Nephron (organoid): Measurements from ENCODE around the gene ACSF3.
"Not testable (repeated sequence)": the region's sequence is repeated elsewhere in the genome, so short reads cannot be mapped to it uniquely, and the experiment has no call there.

Experiments used
- H3K27ac Mint-ChIP-seq, 3 experiments: 2 replicates each; pipeline ENCODE4 v1.8.0; 2020; ENCODE audit warnings: mixed read lengths in 3 of 3, mild to moderate bottlenecking in 2 of 3, moderate library complexity in 1 of 3
- H3K27me3 Mint-ChIP-seq: 2 replicates; pipeline ENCODE4 v1.8.0; 2021; ENCODE audit warnings: low read depth, mild to moderate bottlenecking, moderate library complexity, mixed read lengths
- H3K36me3 Mint-ChIP-seq: 2 replicates; pipeline ENCODE4 v1.8.0; 2020; ENCODE audit warnings: low read depth, mixed read lengths
- H3K4me1 Mint-ChIP-seq: 2 replicates; pipeline ENCODE4 v1.8.0; 2020; ENCODE audit warnings: mixed read lengths
- H3K4me3 Mint-ChIP-seq, 3 experiments: 2 replicates each; pipeline ENCODE4 v1.8.0; 2020; ENCODE audit warnings: mild to moderate bottlenecking in 3 of 3, mixed read lengths in 3 of 3, moderate library complexity in 2 of 3
- H3K9me3 Mint-ChIP-seq: 2 replicates; pipeline ENCODE4 v1.8.0; 2020; ENCODE audit warnings: mixed read lengths
- TF ChIP-seq, protein P1 (sequence below), 3 experiments: fragments of 200-600 bp; sonication (generic); IDR thresholded peaks; one replicate each; pipeline ENCODE4 v1.5.0; 2021; ENCODE audit warnings: antibody characterized with exemption in 3 of 3; ENCODE audit not compliant: unreplicated experiment in 3 of 3

ACSF3 gene

DNA sequence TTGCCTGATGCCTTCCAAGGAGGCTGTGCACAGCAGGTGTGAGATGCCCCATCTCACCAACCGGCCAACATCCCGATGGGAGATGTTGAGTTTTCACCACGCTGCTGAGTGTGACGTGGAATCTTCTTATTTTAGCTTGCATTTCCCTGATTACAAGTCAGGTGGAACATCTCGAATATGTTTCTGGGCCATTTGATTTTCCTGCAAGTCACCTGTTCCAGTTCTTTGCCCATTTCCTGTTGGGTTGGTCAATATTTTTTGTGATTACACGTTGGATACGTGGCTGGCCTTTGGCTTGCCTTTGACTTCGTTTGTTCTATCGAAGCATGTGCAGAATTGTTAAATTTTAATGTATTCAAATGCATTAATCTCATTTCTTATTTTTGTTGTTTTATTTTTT is 69.6 kb downstream of the ACSF3 start:
- peaks cover 14% of the 10 kb centered on the region for H3K27me3 Mint-ChIP-seq
- no peak overlapping the region for H3K4me3 Mint-ChIP-seq
- no peak overlapping the region for H3K27ac Mint-ChIP-seq
- H3K4me1 Mint-ChIP-seq = peaks cover 6% of the 10 kb centered on the region
- no peaks in the 10 kb centered on the region for H3K9me3 Mint-ChIP-seq
- H3K36me3 Mint-ChIP-seq = no peaks in the 10 kb centered on the region
- TF ChIP-seq, protein P1, sequence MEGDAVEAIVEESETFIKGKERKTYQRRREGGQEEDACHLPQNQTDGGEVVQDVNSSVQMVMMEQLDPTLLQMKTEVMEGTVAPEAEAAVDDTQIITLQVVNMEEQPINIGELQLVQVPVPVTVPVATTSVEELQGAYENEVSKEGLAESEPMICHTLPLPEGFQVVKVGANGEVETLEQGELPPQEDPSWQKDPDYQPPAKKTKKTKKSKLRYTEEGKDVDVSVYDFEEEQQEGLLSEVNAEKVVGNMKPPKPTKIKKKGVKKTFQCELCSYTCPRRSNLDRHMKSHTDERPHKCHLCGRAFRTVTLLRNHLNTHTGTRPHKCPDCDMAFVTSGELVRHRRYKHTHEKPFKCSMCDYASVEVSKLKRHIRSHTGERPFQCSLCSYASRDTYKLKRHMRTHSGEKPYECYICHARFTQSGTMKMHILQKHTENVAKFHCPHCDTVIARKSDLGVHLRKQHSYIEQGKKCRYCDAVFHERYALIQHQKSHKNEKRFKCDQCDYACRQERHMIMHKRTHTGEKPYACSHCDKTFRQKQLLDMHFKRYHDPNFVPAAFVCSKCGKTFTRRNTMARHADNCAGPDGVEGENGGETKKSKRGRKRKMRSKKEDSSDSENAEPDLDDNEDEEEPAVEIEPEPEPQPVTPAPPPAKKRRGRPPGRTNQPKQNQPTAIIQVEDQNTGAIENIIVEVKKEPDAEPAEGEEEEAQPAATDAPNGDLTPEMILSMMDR (IDR thresholded peaks at IDR 0.05; ENCODE audit: unreplicated experiment in 3 of 3) = no peak

DNA sequence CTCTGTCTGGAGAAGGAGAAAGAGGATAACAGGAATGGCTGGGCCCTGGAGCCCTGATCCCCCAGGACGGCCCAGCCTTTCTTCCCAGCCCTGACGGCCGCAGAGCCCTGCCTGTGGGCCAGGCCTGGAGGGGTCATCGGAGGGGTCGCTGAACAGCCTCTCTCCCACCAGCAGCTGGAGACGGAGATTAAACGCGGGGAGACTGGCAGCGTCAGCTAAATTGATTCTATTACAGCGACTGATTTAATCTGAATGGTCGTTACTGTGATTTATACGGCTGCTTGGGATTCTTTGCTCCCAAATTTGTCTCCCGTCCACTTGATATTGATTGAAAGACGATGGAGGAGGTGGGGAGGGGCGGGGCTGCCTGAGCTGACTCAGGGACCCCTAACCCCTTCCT is 70.8 kb downstream of the ACSF3 start:
- TF ChIP-seq, protein P1 (IDR thresholded peaks at IDR 0.05; ENCODE audit: unreplicated experiment in 3 of 3) = no peak
- peak overlapping the region in 1 of 3 experiments; percentile 72 for H3K27ac Mint-ChIP-seq
- H3K4me3 Mint-ChIP-seq = peak overlapping the region in 1 of 3 experiments; percentile 27
- H3K4me1 Mint-ChIP-seq = peaks cover 6% of the 10 kb centered on the region
- H3K36me3 Mint-ChIP-seq = no peaks in the 10 kb centered on the region
- H3K27me3 Mint-ChIP-seq = peaks cover 18% of the 10 kb centered on the region
- no peaks in the 10 kb centered on the region for H3K9me3 Mint-ChIP-seq

DNA sequence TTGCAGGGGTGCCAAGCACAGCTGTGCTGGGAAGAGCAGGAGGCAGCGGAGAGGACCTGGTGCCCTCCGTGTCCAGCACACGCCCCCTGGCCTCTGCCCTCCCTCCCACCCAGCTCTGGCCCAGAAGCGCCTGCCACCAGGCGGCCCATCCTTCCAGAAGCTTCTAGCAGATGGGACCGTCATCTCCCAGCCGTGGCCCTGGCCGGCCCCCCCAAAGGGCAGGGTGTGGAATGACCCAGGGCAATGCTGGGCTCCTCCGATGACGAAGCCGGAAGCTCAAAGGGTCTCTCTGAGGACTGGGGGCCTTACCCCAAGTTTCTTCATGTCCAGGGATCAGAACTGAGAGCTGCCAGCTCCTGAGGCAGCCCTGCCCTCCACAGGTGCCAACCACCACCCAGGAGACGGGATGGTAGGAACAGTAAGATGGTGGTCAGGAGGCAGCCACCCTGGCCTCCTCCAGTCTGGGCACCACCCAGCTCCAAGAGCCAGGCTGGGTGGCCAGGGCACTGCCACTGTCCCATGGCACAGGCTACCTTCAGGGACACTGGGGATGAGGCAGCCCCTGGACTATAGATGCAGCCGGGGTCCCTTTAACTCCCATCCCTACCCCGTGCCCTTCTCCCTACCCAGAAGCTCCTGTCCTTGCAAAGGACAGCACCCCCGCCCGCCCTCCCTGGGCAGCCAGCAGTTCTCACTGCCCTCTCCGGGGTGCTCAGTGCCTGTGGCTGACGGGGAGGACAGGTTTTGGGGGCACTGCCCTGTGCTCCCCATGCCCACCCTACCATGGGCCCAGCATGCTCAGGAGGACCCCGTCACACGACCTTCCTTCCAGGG is 71.4 kb downstream of the ACSF3 start:
- Mint-ChIP-seq H3K36me3 (no peaks in the 10 kb centered on the region), H3K9me3 (no peaks in the 10 kb centered on the region), H3K4me3 (peak overlapping the region in 1 of 3 experiments; percentile 60), H3K4me1 (peaks cover 6% of the 10 kb centered on the region), H3K27ac (peak overlapping the region in 1 of 3 experiments; percentile 72), H3K27me3 (peaks cover 18% of the 10 kb centered on the region)
- TF ChIP-seq, protein P1 (IDR thresholded peaks at IDR 0.05; ENCODE audit: unreplicated experiment in 3 of 3) = no peak

DNA sequence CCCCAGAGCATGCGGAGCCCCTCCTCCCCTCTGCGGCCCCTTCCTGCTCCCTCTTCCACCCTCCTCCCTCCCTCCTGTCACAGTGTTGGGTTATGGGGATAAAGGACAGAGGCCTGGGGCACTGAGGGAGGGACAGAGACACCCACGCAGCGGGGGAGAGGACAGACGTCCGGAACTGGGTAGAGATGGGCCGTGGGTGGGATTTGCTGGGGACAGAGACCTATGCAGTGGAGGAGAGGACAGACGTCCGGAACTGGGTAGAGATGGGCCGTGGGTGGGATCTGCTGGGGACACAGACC is 72.0 kb downstream of the ACSF3 start:
- peaks cover 21% of the 10 kb centered on the region for H3K27me3 Mint-ChIP-seq
- not testable (repeated sequence) for H3K36me3 Mint-ChIP-seq, H3K27ac Mint-ChIP-seq, H3K9me3 Mint-ChIP-seq, H3K4me1 Mint-ChIP-seq
- H3K4me3 Mint-ChIP-seq = peak overlapping the region in 1 of 3 experiments; percentile 60

DNA sequence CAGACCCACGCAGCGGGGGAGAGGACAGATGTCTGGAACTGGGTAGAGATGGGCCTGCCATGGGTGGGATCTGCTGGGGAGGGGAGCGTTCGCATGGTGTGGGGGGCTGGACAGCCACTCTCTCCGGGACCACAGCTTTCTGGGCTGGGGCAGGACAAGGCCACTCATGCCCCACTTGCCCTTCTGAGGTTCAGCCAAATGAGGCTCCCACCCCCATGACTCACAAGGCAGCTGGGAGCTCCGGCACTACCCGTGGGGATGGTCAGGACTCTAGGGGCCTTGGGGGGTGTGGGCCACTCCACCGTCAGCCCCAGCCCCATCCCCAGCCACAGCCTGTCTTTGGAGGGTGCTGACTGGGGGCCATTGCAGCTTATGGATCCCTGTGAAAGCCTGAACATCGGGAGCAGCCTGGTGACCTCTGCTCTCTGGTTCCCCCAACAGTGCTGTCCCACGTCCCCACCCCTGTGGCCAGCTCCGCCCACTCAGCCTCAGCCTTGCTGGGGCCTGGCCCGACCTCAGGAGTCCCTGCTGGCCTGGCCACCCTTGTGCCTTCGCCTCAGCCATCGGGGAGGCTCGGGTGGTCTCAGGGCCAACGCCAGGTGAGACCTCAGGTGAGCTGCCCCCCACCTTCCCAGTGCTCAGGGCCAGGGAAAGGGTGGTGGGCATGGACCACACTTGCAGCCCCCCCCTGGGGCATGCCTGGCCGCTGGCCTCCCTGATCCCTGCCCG is 73.2 kb downstream of the ACSF3 start:
- H3K27ac Mint-ChIP-seq = no peak overlapping the region
- H3K4me1 Mint-ChIP-seq = peaks cover 11% of the 10 kb centered on the region
- no peaks in the 10 kb centered on the region for H3K9me3 Mint-ChIP-seq
- peak overlapping the region in 1 of 3 experiments; percentile 56 for H3K4me3 Mint-ChIP-seq
- H3K36me3 Mint-ChIP-seq = no peaks in the 10 kb centered on the region
- peaks cover 21% of the 10 kb centered on the region for H3K27me3 Mint-ChIP-seq
- TF ChIP-seq, protein P1 (IDR thresholded peaks at IDR 0.05; ENCODE audit: unreplicated experiment in 3 of 3) = no peak

DNA sequence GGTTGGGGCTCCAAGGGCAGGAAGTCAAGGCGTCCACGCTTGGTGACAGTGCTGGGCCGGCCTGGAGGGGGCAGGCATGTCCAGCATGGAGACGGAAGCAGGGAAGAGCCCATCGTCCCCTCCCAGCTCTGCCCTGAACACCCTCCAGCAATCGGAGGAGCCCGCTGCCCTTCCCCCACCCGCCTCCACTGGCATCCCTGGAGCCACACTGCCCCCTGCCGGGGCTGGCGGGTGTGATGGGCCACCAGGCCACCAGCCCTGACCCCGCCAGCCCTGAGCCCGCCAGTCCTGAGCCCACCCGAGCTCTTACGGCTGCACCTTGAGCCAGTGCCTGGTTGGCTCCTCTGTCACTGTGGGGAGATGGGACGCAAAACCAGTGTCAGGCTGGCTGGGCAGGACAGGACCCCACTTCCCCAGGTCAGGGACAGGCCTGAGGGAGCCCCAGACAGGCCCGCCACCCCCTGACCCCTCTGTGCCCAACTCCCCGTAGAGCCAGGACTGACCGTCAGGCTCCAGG is 73.8 kb downstream of the ACSF3 start:
- TF ChIP-seq, protein P1 (IDR thresholded peaks at IDR 0.05; ENCODE audit: unreplicated experiment in 3 of 3) = peak; percentile 83 to 89 (median 88)

More for the DNA sequence above, 73.8 kb downstream of the ACSF3 start:
- Mint-ChIP-seq H3K4me3 (no peak overlapping the region), H3K27me3 (peaks cover 16% of the 10 kb centered on the region), H3K27ac (no peak overlapping the region), H3K36me3 (no peaks in the 10 kb centered on the region), H3K9me3 (no peaks in the 10 kb centered on the region), H3K4me1 (peaks cover 11% of the 10 kb centered on the region)
